SU-DHL-6 (cell line): ENCODE results near the gene STXBP5L.

Experiments used
- H2AFZ ChIP-seq: fragments of 200-600 bp; sonication (generic); 2 replicates; pipeline ENCODE4 v1.6.1; 2014; ENCODE audit warnings: low read depth, mild to moderate bottlenecking, moderate library complexity, mixed read lengths, antibody characterized with exemption, low read length; ENCODE audit not compliant: severe bottlenecking
- H3F3A ChIP-seq: fragments of 200-600 bp; shearing (Covaris generic); 2 replicates; pipeline ENCODE4 v1.6.0; 2016; ENCODE audit warnings: antibody characterized with exemption, mild to moderate bottlenecking; ENCODE audit not compliant: insufficient read depth
- H3K27ac ChIP-seq: fragments of 200-600 bp; sonication (generic); 2 replicates; pipeline ENCODE4 v1.5.1; 2016; ENCODE audit warnings: low read depth, mild to moderate bottlenecking, low read length, moderate library complexity, mixed read lengths
- H3K27me3 ChIP-seq: fragments of 200-600 bp; sonication (generic), shearing (Covaris generic); 2 replicates; pipeline ENCODE4 v1.6.0; 2014; ENCODE audit warnings: mild to moderate bottlenecking, low read length
- H3K36me3 ChIP-seq: fragments of 200-600 bp; sonication (generic); 2 replicates; pipeline ENCODE4 v1.6.1; 2014; ENCODE audit warnings: mild to moderate bottlenecking, low read length, mixed read lengths
- H3K4me2 ChIP-seq: fragments of 300-600, 200-600 bp; shearing (Covaris generic), sonication (generic); 2 replicates; pipeline ENCODE4 v1.6.0; 2014; ENCODE audit warnings: low read length, low read depth, mild to moderate bottlenecking; ENCODE audit not compliant: poor library complexity, severe bottlenecking
- H3K4me3 ChIP-seq: fragments of 200-600 bp; sonication (generic); 2 replicates; pipeline ENCODE4 v1.5.1; 2014; ENCODE audit warnings: antibody characterized with exemption, low read length, mild to moderate bottlenecking, mixed read lengths; ENCODE audit not compliant: insufficient read depth, poor library complexity, severe bottlenecking
- H3K79me2 ChIP-seq: fragments of 200-600 bp; sonication (generic); 2 replicates; pipeline ENCODE4 v1.6.1; 2014; ENCODE audit warnings: mild to moderate bottlenecking, low read length, moderate library complexity; ENCODE audit not compliant: insufficient read depth
- H3K9ac ChIP-seq: fragments of 200-600 bp; sonication (generic); 2 replicates; pipeline ENCODE4 v1.7.0; 2014; ENCODE audit warnings: mild to moderate bottlenecking, low read length
- H3K9me2 ChIP-seq: fragments of 200-600 bp; sonication (generic); replicated peaks from 2 replicates; pipeline ENCODE4 v1.6.1; 2014; ENCODE audit warnings: low read length; ENCODE audit not compliant: insufficient read depth
- H3K9me3 ChIP-seq: fragments of 200-600 bp; sonication (generic); 2 replicates; pipeline ENCODE4 v1.6.1; 2014; ENCODE audit warnings: low read length, mixed read lengths; ENCODE audit not compliant: insufficient read depth
- H4K20me1 ChIP-seq: fragments of 200-600 bp; sonication (generic); 2 replicates; pipeline ENCODE4 v1.6.1; 2014; ENCODE audit warnings: low read depth, mild to moderate bottlenecking, antibody characterized with exemption, low read length, moderate library complexity, mixed read lengths
- EZH2phosphoT487 ChIP-seq: fragments of 200-600 bp; sonication (generic), shearing (Covaris generic); conservative IDR thresholded peaks from 2 replicates; pipeline ENCODE4 v1.6.1; 2018; ENCODE audit warnings: mild to moderate bottlenecking, antibody characterized with exemption, low read length, moderate library complexity, mixed read lengths
- TF ChIP-seq, protein P1 (sequence below): fragments of 200-600 bp; sonication (generic); IDR thresholded peaks from one replicate; pipeline ENCODE4 v1.5.1; 2017; ENCODE audit warnings: antibody characterized with exemption, mild to moderate bottlenecking, low read length, moderate library complexity; ENCODE audit not compliant: insufficient read depth, poor library complexity, severe bottlenecking

STXBP5L gene

DNA sequence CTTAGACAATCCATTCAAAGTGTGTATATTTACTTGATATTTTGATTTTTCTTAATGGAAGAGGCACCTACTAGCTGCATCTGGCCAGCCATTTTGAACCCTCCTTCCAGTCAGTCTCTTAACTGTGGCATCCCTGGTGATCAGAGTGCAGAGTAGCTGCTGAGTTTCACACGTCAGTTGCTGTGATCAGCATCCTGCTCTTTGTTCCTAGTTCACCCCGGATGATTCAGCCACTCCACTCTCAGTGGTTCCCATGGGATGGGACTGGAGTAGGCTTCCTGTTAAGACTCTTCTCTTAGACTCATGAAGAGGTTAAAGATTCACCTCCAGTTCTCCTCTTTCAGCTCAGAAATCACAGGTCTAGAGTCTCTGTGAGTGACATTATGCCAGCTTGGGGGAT is 75.8 kb downstream of the STXBP5L start:
- no peak overlapping the region for H3K4me3 ChIP-seq
- no peaks in the 10 kb centered on the region for H3K79me2 ChIP-seq
- no peak overlapping the region for H3K9ac ChIP-seq
- no peaks in the 10 kb centered on the region for H3K27me3 ChIP-seq
- H2AFZ ChIP-seq: no peak overlapping the region
- H3K4me2 ChIP-seq: no peak overlapping the region
- H3K9me3 ChIP-seq: no peaks in the 10 kb centered on the region
- TF ChIP-seq, protein P1, sequence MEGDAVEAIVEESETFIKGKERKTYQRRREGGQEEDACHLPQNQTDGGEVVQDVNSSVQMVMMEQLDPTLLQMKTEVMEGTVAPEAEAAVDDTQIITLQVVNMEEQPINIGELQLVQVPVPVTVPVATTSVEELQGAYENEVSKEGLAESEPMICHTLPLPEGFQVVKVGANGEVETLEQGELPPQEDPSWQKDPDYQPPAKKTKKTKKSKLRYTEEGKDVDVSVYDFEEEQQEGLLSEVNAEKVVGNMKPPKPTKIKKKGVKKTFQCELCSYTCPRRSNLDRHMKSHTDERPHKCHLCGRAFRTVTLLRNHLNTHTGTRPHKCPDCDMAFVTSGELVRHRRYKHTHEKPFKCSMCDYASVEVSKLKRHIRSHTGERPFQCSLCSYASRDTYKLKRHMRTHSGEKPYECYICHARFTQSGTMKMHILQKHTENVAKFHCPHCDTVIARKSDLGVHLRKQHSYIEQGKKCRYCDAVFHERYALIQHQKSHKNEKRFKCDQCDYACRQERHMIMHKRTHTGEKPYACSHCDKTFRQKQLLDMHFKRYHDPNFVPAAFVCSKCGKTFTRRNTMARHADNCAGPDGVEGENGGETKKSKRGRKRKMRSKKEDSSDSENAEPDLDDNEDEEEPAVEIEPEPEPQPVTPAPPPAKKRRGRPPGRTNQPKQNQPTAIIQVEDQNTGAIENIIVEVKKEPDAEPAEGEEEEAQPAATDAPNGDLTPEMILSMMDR: no peak
- no peak for TF ChIP-seq EZH2phosphoT487
- H3K27ac ChIP-seq: no peak overlapping the region
- H3F3A ChIP-seq: no peaks in the 10 kb centered on the region
- no peaks in the 10 kb centered on the region for H3K36me3 ChIP-seq
- no peaks in the 10 kb centered on the region for H3K9me2 ChIP-seq
- no peaks in the 10 kb centered on the region for H4K20me1 ChIP-seq

DNA sequence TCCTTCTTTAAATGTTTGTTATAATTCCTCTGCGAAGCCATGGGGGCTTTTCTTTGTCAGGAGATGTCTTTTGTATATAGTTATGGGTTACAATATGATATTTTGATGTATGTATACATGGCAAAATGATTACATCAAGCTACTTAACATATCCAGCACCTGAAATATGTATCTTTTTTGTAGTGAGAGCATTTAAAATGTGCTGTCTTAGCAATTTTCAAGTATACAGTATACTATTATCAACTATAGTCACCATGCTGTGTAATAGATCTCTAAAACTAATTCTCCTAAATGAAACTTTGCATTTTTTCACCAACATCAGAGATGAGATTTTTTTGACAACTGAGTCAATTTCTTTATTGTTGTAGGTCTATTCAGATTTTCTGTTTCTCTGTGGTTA is 77.2 kb downstream of the STXBP5L start:
- Histone ChIP-seq H3K9me3 (no peaks in the 10 kb centered on the region), H2AFZ (no peak overlapping the region), H3K27me3 (no peaks in the 10 kb centered on the region), H3K36me3 (no peaks in the 10 kb centered on the region), H4K20me1 (no peaks in the 10 kb centered on the region), H3K79me2 (no peaks in the 10 kb centered on the region), H3K27ac (no peak overlapping the region), H3K4me2 (no peak overlapping the region), H3F3A (no peaks in the 10 kb centered on the region), H3K4me3 (no peak overlapping the region), H3K9me2 (no peaks in the 10 kb centered on the region), H3K9ac (no peak overlapping the region)
- TF ChIP-seq, protein P1: no peak
- TF ChIP-seq EZH2phosphoT487: no peak

DNA sequence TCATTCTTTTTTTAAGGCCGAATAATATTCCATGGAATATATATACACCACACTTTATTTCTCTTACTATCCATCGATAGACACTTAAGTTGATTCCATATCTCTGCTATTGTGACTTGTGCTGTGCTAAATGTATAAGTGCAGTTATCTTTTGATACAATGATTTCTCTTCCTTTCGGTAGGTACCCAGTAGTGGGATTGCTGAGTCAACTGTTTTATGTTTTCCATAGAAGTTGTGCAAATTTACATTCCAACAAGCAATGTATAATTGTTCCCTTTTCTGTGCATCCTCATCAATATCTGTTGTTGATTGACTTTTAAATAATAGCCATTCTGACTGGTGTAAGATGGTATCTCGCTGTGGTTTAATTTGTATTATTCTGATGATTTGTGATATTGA is 81.0 kb downstream of the STXBP5L start:
- H3K9me3 ChIP-seq: no peaks in the 10 kb centered on the region
- H3K79me2 ChIP-seq: no peaks in the 10 kb centered on the region
- no peak overlapping the region for H3K4me2 ChIP-seq
- H3F3A ChIP-seq: no peaks in the 10 kb centered on the region
- no peak overlapping the region for H3K9ac ChIP-seq
- H2AFZ ChIP-seq: no peak overlapping the region
- no peak for TF ChIP-seq EZH2phosphoT487
- TF ChIP-seq, protein P1: no peak
- H3K4me3 ChIP-seq: no peak overlapping the region
- H3K36me3 ChIP-seq: no peaks in the 10 kb centered on the region
- no peaks in the 10 kb centered on the region for H3K27me3 ChIP-seq
- no peaks in the 10 kb centered on the region for H3K9me2 ChIP-seq
- no peaks in the 10 kb centered on the region for H4K20me1 ChIP-seq
- no peak overlapping the region for H3K27ac ChIP-seq
